GM18873 (cell line): ENCODE data around the gene FAR2.
"Not testable (repeated sequence)": the region's sequence is repeated elsewhere in the genome, so short reads cannot be mapped to it uniquely, and the experiment has no call there.

ENCODE experiments used
- ATAC-seq: cut with Tn5 transposase; IDR thresholded peaks from one replicate; pipeline ENCODE4 v1.9.1; 2021; ENCODE audit warnings: mild to moderate bottlenecking, moderate library complexity, moderate number of reproducible peaks; ENCODE audit not compliant: unreplicated experiment, low FRiP score

FAR2 gene

GRCh38 chr12:29229937-29230336, 80.9 kb downstream of the FAR2 start:
- ATAC-seq, result no peak

GRCh38 chr12:29230800-29231560, 81.9 kb downstream of the FAR2 start:
- ATAC-seq, result no peak

DNA sequence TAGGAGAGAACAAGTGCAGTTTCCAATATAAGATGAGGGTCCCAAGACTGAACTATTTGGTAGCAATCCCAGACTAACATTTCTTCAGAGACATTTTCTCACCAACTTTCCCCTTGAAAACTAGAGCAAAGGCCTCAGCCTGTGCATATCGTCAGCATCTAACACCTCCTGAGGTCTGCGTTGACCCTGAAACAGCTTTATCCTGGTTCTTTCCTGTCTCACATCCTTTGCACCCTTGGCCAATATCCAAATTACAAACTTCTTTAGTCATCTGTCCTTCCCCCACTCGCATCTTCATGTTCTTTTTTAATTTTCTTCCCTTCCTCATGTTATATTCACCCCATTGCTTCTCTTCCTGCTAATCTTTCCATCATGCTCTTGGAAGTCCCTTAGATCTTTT, 83.0 kb downstream of the FAR2 start:
- ATAC-seq, result no peak

DNA sequence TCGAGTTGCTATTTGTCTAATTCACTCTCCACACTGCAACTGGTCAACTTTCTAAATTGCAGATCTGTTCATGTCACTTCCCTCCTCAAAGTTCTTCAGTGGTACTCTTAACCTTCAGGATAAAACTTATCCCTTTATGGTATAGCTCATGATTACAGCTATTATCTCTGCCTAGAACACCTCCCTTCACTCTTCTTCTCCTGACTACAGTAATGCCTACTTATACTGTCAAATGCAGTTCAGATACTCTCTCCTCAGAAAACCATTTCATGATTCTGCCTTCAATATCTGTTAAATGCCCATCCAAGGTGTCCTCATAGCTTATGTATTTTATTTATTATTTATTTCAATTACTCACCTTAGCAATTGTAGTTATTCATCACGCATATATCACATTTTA, 85.5 kb downstream of the FAR2 start:
- ATAC-seq, result no peak

- no peak for ATAC-seq
Observed at GRCh38 chr12:29234965-29235626, 86.0 kb downstream of the FAR2 start.

DNA sequence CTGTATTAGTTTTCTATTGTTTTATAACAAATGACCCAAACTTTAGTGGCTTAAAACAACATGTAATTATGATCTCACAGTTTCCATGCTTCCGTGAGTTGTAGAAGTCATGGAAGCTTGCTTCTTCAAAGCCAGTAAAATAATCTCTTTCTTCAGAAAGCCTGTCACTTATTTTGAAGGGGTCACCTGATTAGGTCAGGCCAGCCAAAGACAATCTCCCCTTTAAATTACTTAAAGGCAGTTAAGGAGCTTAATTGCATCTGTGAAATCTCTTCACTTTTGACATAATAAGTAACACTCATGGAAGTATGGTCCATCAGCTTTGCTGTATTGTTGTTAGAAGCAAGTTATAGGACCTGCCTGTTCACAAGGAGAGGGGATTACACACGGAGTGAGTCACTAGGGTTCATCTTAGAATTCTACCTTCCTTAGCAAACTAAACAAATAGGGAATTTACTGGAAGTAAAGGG, 89.8 kb downstream of the FAR2 start:
- no peak for ATAC-seq

- no peak for ATAC-seq
Observed at GRCh38 chr12:29239336-29239735, 90.3 kb downstream of the FAR2 start.

DNA sequence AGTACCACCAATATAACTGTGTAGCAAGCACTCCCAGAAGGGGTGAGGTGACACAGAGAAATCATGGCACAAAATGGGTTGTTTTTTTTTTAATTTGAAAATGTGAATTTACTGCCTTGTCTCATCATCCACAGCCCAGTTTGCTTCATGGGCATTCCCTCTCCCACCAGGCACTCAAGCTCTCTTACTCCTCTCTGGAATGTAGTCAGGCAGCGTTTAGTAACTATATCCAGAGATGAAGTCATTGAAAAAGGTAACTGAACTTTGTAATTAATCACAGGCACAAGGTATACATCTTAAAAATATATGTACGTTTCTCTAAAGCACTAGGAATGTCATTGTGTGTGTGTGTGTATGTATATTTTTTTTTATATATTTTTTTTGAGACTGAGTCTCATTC, 91.4 kb downstream of the FAR2 start:
- no peak for ATAC-seq

DNA sequence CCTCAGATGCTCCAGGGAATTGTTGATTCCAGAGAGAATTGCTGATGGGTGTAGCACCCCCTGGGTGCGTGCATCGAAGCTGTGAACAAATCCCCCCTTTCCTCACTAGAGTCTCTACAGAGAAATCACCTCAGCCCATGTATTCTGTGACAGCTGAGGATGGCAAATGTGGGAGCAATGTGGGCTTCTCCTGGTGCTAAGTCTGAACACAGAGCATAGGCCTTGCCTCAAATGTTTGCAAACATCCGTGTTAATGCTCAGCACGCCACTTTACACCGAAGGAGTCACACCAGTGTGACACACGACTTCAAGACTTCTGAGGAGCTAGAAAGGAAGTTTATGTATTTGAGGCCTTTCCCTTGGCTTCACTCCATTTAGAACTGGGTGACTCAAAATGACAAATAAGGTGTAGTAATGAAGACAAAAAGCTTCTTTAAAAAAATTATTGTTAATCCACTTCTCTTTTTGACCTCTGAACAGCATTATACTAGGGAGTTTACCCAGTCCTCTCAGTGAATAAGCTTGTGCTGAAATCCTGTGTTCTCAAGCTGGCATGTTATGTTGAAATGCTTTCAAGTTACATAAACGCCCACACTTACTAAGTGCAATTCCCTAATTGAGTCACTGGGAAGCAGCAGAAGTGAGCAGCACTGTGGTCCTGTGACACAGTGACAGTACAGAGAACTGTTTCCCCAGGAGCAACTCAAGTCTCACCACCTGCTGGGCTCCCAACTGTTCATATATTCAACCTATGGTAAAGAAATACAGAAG, 92.9 kb downstream of the FAR2 start:
- peak; percentile 76 for ATAC-seq

- no peak for ATAC-seq
Observed at GRCh38 chr12:29242921-29243431, 93.9 kb downstream of the FAR2 start.

- ATAC-seq, result no peak
Observed at GRCh38 chr12:29244159-29244765, 95.2 kb downstream of the FAR2 start.

GRCh38 chr12:29245246-29245645, 96.2 kb downstream of the FAR2 start:
- peak; percentile 45 for ATAC-seq

DNA sequence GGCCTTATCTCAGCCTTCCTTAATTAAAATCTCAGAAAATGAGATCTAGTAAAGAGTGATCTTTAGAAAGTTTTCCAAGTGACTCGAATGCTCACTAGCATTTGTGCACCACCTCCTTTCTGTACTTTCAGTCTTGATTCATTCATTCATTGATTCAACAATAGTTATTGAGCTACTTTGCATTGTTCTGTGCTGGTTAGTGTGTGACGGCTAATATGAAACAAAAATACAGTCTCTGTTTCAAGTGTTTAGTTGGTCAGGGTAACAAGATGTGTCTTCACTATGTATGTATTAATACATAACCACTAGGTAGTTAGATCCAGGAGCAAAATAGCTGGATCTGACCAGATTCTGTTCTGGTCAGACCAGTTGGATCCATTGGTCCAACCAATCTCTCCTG, 100.9 kb downstream of the FAR2 start:
- ATAC-seq, result no peak

DNA sequence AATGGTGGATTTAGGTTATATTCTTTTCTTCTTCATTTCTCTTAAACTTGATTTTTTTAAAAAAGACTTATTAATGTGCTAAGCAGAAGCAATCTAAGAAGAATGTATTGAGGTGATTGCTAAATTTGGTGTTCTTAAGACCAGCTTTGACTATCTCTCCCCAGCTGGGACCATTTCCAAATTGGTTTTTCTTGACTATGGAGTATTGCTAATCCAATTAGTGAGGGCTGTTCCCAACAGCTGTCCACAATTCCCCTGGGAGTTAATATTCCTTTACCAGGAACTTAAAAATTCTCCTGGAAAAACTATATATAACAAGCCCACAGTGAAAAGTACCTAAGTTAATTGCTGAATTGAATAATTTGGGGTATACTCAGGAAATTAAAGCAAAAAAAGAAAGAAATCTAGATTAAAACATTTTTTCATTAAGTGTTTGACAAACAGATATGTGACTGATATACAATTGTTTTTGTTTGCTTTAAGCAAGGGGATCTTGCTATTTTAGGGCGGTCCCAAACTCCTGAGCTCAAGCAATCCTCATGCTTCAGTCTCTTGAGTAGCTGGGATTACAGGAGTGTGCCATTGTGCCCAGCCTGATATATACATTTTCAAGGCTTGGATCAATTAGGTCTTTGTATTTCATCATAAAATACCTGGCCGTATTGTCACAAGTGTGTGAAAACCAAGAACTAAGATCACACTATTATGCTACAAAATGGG, 105.0 kb downstream of the FAR2 start:
- ATAC-seq, result no peak

DNA sequence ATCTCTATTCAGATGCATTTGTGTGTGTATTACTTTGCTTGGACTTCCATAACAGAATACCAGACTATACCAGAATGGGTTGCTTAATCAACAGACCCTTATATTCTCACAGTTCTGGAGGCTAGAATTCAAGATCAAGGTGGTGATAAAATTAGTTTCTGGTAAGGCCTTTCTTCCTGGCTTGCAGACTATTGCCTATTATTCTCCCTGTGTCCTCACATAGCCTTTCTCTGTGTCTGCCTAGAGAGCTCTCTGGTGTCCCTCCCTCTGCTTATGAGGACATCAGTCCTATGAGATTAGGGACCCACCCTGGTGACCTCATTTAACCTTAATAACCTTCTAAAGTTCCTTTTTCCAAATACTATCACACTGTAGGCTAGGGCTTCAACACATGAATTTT, 106.0 kb downstream of the FAR2 start:
- ATAC-seq, result no peak

DNA sequence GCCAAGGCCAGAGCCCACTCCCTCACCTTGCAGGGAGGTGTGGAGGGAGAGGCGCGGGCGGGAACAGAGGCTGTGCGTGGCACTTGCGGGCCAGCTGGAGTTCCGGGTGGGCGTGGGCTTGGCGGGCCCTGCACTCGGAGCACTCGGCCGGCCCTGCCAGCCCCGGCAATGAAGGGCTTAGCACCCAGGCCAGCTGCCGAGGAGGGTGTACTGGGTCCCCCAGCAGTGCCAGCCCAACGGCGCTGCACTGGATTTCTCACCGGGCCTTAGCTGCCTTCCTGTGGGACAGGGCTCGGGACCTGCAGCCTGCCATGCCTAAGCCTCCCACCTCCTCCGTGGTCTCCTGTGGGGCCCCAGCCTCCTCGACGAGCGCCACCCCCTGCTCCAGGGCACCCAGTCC, 107.5 kb downstream of the FAR2 start:
- no peak for ATAC-seq

DNA sequence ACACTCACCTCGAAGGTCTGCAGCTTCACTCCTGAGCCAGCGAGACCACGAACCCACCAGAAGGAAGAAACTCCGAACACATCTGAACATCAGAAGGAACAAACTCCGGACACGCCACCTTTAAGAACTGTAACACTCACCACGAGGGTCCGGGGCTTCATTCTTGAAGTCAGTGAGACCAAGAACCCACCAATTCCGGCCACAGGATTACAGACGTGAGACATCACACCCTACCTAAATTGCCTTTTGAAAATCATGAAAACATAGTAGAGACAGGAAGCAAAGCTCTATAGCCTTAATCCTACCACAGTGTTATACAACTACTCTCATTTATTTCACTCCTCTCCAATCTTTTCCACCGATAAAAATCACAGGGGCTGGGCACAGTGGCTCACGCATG, 108.6 kb downstream of the FAR2 start:
- not testable (repeated sequence) for ATAC-seq

GRCh38 chr12:29264424-29264823, 115.3 kb downstream of the FAR2 start:
- no peak for ATAC-seq

DNA sequence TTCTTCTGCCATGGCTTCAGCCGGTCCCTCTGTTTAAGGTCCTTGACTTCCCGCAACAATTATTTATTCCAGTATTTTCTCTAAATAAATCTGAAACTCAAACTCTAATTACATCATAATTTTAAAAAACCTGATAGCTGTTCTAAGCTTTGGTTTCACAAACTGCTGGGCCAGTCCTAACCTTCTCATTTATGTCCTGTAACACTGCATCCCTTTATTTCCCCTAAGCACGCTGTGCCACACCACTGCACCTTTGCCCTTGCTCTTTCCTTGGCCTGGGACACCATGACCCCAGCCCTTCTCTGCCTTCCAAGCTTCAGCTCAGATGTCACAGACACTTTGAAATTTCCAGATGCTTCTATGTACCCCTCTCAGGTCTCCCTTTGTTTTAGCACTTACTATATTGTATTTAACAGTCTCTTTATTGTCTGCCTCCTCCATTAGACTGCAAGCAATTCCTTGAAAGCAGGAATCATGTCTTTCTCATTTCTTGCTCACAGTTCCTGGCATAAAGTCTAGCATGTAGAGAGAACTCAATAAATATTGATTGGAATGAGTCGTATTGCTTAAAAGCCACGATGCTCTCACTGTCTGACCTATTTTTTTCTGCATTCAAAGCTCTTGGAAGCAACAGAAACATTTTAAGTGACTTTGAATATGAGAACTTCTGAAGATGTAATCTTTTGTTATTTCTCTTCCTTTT, 120.8 kb downstream of the FAR2 start:
- ATAC-seq, result no peak
